Lower lobe of right lung (tissue), 2 donors: ENCODE measurements around the gene PIK3CA. TPM values are rescaled to one million over a fixed set of nuclear protein-coding genes. Genes with fewer than 3 reads are reported as not detected.

Experiments
- ATAC-seq, 2 donors: fragments of 200-7000 bp; cut with Tn5 transposase; one replicate each; pipeline ENCODE4 v1.9.1; 2020 to 2022; ENCODE audit warnings: mild to moderate bottlenecking in 2 of 2, moderate library complexity in 2 of 2
- DNase-seq: peaks from one replicate; pipeline ENCODE4 v3.0.0-alpha.2; 2020
- H3K27ac ChIP-seq: fragments of 200-600 bp; one replicate; pipeline ENCODE4 v1.8.0; 2022
- H3K27me3 ChIP-seq: fragments of 200-600 bp; one replicate; pipeline ENCODE4 v1.8.0; 2022; ENCODE audit warnings: low read depth
- H3K36me3 ChIP-seq: fragments of 200-600 bp; one replicate; pipeline ENCODE4 v1.8.0; 2022; ENCODE audit warnings: mild to moderate bottlenecking
- H3K4me1 ChIP-seq: fragments of 200-600 bp; one replicate; pipeline ENCODE4 v1.8.0; 2022
- H3K4me3 ChIP-seq: fragments of 200-600 bp; one replicate; pipeline ENCODE4 v1.8.0; 2022; ENCODE audit warnings: mild to moderate bottlenecking
- H3K9me3 ChIP-seq: fragments of 200-600 bp; one replicate; pipeline ENCODE4 v1.8.0; 2022
- intact Hi-C: fragments of 100-400 bp; cut with DNase I; formaldehyde crosslinking; loops from one replicate; pipeline ENCODE4 v1.11.0; 2022
- total RNA-seq: library from RNA; stranded (reverse); fragmentation: NEBNext Ultra II Directional; extraction: Animal tissue kit (Norgen Biotek cat#: 25700); gene quantifications from one replicate; pipeline ENCODE4 v1.2.1, GENCODE V29; 2021
- TF ChIP-seq, protein P1 (sequence below): fragments of 200-600 bp; IDR thresholded peaks from one replicate; pipeline ENCODE4 v1.8.0; 2022; ENCODE audit warnings: antibody characterized with exemption, mild to moderate bottlenecking
- donor health status: DM: no; HTN: yes; CAD: no; lungs with severe emphysema.

Gene PIK3CA
- total RNA-seq, 1 donor from 2014 or later, result 33.5 TPM

DNA sequence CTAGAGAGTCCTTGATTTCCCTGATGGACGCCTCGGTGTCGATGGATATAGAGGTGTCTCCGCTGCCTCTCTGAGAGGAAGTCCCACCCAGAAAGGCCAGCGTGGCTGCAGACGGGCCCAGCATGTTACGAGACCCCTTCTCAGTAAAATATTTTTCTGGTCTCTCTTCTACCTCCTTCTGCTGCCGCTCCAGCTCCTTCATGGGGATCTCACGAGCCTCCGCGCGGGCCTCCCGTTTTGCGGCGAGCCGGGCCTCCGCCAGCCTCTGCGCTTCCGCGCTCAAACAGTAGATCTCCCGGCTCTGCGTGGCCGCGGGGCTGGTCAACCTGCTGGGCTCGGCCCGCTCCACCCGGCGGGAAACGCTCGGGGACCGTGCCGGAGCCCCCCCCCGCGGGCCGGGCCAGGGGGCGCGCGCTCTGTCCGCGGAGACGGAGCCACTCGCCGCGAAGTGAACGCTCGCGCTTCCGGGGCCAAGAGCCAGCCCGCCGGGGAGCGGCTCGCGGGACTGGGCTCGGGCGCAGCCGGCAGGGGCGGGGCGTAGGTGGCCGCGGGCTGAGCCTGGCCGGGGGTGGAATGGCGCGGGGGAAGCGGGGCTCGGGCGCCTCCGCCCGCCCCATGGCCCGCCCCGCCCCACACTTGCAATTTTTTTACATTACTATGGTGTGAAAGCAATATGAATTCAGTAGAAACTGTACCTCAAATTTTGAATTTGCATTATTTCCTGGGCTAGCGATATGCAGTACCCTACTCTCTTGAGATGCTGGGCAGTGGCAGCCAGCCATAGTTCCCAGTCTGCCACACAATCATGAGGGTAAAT lies 113.0 kb downstream of the PIK3CA start:
- DNase-seq (peak; percentile 87), ATAC-seq (peak; percentile 99 to 100)
- no peaks in the 10 kb centered on the region for H3K27me3 ChIP-seq
- H3K9me3 ChIP-seq, result no peaks in the 10 kb centered on the region
- H3K36me3 ChIP-seq, result no peaks in the 10 kb centered on the region
- peak overlapping the region; percentile 71 for H3K27ac ChIP-seq
- intact Hi-C loops, result no loop called here
- H3K4me1 ChIP-seq, result peaks cover 5% of the 10 kb centered on the region
- H3K4me3 ChIP-seq, result peak overlapping the region; percentile 64
- TF ChIP-seq, protein P1, sequence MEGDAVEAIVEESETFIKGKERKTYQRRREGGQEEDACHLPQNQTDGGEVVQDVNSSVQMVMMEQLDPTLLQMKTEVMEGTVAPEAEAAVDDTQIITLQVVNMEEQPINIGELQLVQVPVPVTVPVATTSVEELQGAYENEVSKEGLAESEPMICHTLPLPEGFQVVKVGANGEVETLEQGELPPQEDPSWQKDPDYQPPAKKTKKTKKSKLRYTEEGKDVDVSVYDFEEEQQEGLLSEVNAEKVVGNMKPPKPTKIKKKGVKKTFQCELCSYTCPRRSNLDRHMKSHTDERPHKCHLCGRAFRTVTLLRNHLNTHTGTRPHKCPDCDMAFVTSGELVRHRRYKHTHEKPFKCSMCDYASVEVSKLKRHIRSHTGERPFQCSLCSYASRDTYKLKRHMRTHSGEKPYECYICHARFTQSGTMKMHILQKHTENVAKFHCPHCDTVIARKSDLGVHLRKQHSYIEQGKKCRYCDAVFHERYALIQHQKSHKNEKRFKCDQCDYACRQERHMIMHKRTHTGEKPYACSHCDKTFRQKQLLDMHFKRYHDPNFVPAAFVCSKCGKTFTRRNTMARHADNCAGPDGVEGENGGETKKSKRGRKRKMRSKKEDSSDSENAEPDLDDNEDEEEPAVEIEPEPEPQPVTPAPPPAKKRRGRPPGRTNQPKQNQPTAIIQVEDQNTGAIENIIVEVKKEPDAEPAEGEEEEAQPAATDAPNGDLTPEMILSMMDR, result no peak

DNA sequence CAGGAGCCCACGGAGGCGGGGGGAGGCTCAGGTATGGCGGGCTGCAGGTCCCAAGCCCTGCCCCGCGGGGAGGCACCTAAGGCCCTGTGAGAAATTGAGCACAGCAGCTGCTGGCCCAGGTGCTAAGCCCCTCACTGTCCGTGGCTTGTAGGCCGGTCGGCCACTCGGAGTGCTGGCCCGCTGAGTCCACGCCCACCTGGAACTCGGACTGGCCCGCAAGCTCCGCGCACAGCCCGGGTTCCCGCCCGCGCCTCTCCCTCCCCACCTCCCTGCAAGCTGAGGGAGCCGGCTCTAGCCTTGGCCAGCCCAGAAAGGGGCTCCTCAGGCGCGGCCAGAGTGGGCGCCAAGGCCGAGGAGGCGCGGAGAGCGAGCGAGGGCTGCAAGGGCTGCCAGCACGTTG lies 115.0 kb downstream of the PIK3CA start:
- Histone ChIP-seq H3K4me1 (peaks cover 5% of the 10 kb centered on the region), H3K4me3 (no peak overlapping the region), H3K27ac (no peak overlapping the region), H3K27me3 (no peaks in the 10 kb centered on the region), H3K36me3 (no peaks in the 10 kb centered on the region), H3K9me3 (no peaks in the 10 kb centered on the region)
- intact Hi-C loops, result no loop called here
- no peak for ATAC-seq
- no peak for DNase-seq
- TF ChIP-seq, protein P1, result no peak

DNA sequence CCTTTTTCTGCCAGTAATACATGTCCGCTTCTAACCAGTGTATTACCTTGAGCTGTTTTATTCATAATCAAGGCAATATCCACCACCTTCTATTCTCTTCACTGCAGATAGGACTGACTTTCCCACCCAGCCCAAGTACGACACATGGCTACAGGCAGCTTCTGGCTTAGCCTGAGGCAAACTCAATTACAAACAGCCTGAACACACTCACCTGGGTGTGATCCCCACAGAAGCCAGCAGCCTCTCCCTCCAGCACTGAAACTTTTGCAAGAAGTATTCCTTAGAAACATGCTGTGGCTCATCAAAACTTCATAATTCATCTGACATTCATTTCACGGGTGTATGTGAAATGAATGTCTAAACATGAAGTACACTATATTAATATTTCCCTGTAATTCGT lies 116.3 kb downstream of the PIK3CA start:
- Histone ChIP-seq H3K4me3 (no peak overlapping the region), H3K4me1 (peaks cover 5% of the 10 kb centered on the region), H3K36me3 (no peaks in the 10 kb centered on the region), H3K27ac (no peak overlapping the region), H3K9me3 (no peaks in the 10 kb centered on the region), H3K27me3 (no peaks in the 10 kb centered on the region)
- intact Hi-C loops, result no loop called here
- DNase-seq (no peak), ATAC-seq (no peak)
- TF ChIP-seq, protein P1, result no peak

DNA sequence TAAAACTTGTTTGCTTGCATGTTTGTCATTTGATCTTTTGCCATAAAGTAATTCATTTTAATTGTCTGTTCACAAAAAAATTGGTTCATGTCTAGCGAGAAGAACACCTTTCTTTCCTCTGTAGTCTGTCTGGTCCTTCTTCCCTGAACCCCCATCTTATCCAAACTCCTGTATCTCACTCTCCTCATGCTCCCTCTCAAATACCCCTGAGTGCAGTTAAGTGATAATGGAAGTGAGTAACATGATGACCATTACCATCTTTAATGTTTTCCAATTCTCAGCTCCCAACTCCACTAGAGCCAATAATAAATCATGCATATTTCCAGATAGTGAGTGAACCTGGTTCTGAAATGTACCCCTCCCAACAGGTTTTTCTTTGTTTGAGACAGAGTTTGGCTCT lies 116.9 kb downstream of the PIK3CA start:
- Histone ChIP-seq H3K9me3 (no peaks in the 10 kb centered on the region), H3K36me3 (no peaks in the 10 kb centered on the region), H3K4me1 (peaks cover 5% of the 10 kb centered on the region), H3K27me3 (no peaks in the 10 kb centered on the region), H3K4me3 (no peak overlapping the region), H3K27ac (no peak overlapping the region)
- no peak for DNase-seq
- ATAC-seq, result no peak
- intact Hi-C loops, result no loop called here
- TF ChIP-seq, protein P1, result no peak

DNA sequence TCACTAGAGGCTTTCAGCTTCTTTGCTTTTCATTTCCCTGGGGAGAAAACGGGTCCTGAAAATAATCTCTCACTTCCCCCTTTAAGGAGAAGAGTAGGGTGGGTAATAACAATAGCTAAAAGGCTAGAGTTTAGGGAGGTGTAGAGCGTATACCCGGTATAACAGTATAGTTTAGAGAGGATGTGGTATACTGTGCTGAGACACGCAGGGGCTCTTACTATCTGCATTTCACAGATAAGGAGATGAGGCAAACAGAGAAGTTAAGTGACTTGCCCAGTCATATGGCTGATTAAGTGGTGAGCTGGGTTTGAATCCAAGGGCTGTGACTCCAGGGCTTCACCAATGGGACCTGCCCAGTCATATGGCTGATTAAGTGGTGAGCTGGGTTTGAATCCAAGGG lies 117.7 kb downstream of the PIK3CA start:
- H3K27ac ChIP-seq, result no peak overlapping the region
- TF ChIP-seq, protein P1, result no peak
- ATAC-seq, result no peak
- H3K27me3 ChIP-seq, result no peaks in the 10 kb centered on the region
- H3K9me3 ChIP-seq, result no peaks in the 10 kb centered on the region
- H3K4me1 ChIP-seq, result peaks cover 5% of the 10 kb centered on the region
- H3K36me3 ChIP-seq, result no peaks in the 10 kb centered on the region
- no peak overlapping the region for H3K4me3 ChIP-seq
- intact Hi-C loops, result no loop called here
- DNase-seq, result no peak
